Measurements from ENCODE around the gene GMPR2. TPM values are rescaled to one million over a fixed set of nuclear protein-coding genes. Genes with fewer than 3 reads are reported as not detected.

The GMPR2 gene
- total and polyA plus RNA-seq, 2 of the 13 experiments (the other 11 are each of a cell fraction or from before 2014, with no cell fraction given) = 210 to 273 TPM

DNA sequence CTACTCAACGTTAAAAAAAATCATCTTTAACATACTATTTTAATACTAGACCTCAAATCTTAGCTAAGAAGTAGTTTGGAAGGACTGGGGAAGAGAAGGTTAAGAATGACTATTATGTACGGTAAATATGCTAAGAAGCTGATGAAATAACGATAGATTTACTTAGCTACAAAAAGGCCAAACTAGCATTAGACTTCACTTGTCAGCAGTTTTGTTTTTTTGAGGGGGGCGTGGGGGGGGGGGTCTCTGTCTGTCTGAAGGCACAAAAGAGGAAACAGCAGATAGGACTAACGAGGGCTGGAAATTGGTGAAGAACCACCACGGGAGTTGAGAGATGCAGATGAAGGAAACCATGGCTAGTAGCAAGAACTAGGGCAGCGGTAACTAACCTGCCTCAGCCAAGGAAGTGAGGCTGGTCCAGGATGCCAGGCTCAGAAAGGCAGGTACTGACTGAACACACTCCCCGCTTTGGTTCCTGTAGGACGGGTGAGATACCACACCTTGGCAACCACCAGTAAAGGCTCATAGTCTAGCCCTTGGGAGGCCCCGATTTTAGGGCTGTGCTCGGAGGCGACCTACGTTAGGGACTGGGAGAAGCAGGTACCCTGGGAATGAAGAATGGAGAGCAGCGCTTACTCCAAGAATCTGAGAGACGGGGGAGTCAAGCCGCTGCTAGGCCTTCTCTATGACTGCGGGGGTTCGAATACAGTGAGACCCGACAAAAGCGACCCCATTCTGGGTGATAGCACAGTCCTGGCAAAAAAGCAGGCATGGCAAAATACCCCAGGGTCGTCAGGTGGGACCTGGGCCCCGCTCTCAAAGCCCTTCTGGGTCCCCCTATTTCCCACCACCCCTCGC lies 1.2 kb upstream of the GMPR2 start (continued):
- TF ChIP-seq, protein P1, sequence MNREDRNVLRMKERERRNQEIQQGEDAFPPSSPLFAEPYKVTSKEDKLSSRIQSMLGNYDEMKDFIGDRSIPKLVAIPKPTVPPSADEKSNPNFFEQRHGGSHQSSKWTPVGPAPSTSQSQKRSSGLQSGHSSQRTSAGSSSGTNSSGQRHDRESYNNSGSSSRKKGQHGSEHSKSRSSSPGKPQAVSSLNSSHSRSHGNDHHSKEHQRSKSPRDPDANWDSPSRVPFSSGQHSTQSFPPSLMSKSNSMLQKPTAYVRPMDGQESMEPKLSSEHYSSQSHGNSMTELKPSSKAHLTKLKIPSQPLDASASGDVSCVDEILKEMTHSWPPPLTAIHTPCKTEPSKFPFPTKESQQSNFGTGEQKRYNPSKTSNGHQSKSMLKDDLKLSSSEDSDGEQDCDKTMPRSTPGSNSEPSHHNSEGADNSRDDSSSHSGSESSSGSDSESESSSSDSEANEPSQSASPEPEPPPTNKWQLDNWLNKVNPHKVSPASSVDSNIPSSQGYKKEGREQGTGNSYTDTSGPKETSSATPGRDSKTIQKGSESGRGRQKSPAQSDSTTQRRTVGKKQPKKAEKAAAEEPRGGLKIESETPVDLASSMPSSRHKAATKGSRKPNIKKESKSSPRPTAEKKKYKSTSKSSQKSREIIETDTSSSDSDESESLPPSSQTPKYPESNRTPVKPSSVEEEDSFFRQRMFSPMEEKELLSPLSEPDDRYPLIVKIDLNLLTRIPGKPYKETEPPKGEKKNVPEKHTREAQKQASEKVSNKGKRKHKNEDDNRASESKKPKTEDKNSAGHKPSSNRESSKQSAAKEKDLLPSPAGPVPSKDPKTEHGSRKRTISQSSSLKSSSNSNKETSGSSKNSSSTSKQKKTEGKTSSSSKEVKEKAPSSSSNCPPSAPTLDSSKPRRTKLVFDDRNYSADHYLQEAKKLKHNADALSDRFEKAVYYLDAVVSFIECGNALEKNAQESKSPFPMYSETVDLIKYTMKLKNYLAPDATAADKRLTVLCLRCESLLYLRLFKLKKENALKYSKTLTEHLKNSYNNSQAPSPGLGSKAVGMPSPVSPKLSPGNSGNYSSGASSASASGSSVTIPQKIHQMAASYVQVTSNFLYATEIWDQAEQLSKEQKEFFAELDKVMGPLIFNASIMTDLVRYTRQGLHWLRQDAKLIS (CRISPR knock-in tag; IDR thresholded peaks at IDR 0.05) = peak; percentile 3; the same call in 1 of the 2 replicates
- TF ChIP-seq, protein P2, sequence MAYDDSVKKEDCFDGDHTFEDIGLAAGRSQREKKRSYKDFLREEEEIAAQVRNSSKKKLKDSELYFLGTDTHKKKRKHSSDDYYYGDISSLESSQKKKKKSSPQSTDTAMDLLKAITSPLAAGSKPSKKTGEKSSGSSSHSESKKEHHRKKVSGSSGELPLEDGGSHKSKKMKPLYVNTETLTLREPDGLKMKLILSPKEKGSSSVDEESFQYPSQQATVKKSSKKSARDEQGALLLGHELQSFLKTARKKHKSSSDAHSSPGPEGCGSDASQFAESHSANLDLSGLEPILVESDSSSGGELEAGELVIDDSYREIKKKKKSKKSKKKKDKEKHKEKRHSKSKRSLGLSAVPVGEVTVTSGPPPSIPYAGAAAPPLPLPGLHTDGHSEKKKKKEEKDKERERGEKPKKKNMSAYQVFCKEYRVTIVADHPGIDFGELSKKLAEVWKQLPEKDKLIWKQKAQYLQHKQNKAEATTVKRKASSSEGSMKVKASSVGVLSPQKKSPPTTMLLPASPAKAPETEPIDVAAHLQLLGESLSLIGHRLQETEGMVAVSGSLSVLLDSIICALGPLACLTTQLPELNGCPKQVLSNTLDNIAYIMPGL (CRISPR knock-in tag; IDR thresholded peaks at IDR 0.05; ENCODE audit: borderline replicate concordance in 1 of 2, low read depth in 1 of 2) = peak in 1 of 2 experiments; percentile 0; a peak in 1 of 4 replicates
- TF ChIP-seq KDM2A (CRISPR knock-in tag; IDR thresholded peaks at IDR 0.05; ENCODE audit: borderline replicate concordance, low read depth) (no peak), ZFP90 (CRISPR knock-in tag; IDR thresholded peaks at IDR 0.05; ENCODE audit: borderline replicate concordance) (peak; percentile 18; the same call in 1 of the 2 replicates), MXD4 (CRISPR knock-in tag; IDR thresholded peaks at IDR 0.05) (no peak), ZNF773 (CRISPR knock-in tag; IDR thresholded peaks at IDR 0.05; ENCODE audit: borderline replicate concordance) (0 out of 2 replicates have a peak, but pooled peaks have one; percentile 86), EP300 (IDR thresholded peaks at IDR 0.05; ENCODE audit: low read depth in 2 of 2, low read length in 2 of 2) (no peak), EP300 (CRISPR knock-in tag; IDR thresholded peaks at IDR 0.05; ENCODE audit: borderline replicate concordance) (no peak), ASH2L (IDR thresholded peaks at IDR 0.05; ENCODE audit: insufficient read length, low read depth, low read length) (no peak), ZNF720 (CRISPR knock-in tag; IDR thresholded peaks at IDR 0.05) (0 out of 2 replicates have a peak, but pooled peaks have one; percentile 45), IKZF4 (CRISPR knock-in tag; IDR thresholded peaks at IDR 0.05; ENCODE audit: borderline replicate concordance, low read depth, not compliant biosample characterization) (peak; percentile 11), HMG20B (CRISPR knock-in tag; conservative IDR thresholded peaks at IDR 0.05) (no peak), ZNF546 (CRISPR knock-in tag; conservative IDR thresholded peaks at IDR 0.05) (peak; percentile 67; the same call in 1 of the 2 replicates), ZNF816 (CRISPR knock-in tag; IDR thresholded peaks at IDR 0.05; ENCODE audit: borderline replicate concordance) (0 out of 2 replicates have a peak, but pooled peaks have one; percentile 22), ZNF703 (CRISPR knock-in tag; IDR thresholded peaks at IDR 0.05; ENCODE audit: borderline replicate concordance) (no peak), ZFP1 (CRISPR knock-in tag; IDR thresholded peaks at IDR 0.05) (peak; percentile 17; the same call in 1 of the 2 replicates)
- TF ChIP-seq, protein P3, sequence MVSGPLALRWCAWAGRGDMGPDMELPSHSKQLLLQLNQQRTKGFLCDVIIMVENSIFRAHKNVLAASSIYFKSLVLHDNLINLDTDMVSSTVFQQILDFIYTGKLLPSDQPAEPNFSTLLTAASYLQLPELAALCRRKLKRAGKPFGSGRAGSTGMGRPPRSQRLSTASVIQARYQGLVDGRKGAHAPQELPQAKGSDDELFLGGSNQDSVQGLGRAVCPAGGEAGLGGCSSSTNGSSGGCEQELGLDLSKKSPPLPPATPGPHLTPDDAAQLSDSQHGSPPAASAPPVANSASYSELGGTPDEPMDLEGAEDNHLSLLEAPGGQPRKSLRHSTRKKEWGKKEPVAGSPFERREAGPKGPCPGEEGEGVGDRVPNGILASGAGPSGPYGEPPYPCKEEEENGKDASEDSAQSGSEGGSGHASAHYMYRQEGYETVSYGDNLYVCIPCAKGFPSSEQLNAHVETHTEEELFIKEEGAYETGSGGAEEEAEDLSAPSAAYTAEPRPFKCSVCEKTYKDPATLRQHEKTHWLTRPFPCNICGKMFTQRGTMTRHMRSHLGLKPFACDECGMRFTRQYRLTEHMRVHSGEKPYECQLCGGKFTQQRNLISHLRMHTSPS (CRISPR knock-in tag; IDR thresholded peaks at IDR 0.05; ENCODE audit: low read depth) = peak; percentile 62
- TF ChIP-seq, protein P4, sequence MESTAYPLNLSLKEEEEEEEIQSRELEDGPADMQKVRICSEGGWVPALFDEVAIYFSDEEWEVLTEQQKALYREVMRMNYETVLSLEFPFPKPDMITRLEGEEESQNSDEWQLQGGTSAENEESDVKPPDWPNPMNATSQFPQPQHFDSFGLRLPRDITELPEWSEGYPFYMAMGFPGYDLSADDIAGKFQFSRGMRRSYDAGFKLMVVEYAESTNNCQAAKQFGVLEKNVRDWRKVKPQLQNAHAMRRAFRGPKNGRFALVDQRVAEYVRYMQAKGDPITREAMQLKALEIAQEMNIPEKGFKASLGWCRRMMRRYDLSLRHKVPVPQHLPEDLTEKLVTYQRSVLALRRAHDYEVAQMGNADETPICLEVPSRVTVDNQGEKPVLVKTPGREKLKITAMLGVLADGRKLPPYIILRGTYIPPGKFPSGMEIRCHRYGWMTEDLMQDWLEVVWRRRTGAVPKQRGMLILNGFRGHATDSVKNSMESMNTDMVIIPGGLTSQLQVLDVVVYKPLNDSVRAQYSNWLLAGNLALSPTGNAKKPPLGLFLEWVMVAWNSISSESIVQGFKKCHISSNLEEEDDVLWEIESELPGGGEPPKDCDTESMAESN (CRISPR knock-in tag; conservative IDR thresholded peaks at IDR 0.05) = peak; percentile 12; the same call in 1 of the 2 replicates
